ENCODE results near the gene TTC32.
"Not testable (repeated sequence)": the region's sequence is repeated elsewhere in the genome, so short reads cannot be mapped to it uniquely, and the experiment has no call there.

The TTC32 gene

DNA sequence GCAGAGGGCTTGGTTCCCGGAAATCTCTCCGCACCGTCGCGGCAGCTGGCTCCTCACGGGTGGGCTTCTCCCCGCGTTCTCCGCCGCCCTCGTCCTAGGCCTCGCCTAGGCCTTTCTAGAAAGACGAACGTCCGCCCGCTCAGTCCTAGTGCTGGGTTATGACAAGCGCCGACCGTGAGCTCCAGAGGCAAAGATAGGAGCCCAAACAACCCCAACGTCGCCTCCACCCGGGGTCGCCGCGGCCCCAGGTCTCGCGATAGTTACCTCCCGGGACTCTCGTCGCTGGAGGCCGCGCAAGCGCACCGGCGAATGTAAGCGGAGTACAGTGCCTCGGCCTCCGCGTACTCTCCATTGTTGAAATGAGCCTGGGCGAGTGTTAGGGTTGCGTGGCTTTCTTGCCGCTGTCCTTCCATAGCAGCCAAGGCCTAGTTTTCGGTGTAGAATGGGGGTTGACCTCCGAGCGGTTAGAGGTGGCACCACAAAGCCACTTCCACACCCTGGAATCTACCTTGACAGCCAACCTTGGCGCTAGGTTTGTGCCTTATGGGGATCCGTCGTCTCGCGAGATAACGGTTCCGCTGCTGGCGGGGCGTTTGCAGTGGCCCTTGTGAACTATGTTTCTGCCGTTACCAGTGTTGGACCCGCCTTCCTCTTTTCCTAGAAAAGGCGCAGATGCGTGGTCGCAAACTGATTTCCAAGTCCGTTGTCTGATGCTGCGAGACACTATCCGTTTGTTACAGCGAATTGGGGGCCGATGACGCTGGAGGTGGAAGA, at the start of gene TTC32:
TSS of gene TTC32 (minus strand) at position 542 of the 774 bp plus-strand sequence. CDS start at position 413, 129 bp downstream.
- peak; percentile 93 for DNase-seq (ENCODE audit: low spot score)

- no peak for DNase-seq (ENCODE audit: low spot score)
These were observed 47.3 kb upstream of the TTC32 start for GRCh38 chr2:19949071-19949470.

DNA sequence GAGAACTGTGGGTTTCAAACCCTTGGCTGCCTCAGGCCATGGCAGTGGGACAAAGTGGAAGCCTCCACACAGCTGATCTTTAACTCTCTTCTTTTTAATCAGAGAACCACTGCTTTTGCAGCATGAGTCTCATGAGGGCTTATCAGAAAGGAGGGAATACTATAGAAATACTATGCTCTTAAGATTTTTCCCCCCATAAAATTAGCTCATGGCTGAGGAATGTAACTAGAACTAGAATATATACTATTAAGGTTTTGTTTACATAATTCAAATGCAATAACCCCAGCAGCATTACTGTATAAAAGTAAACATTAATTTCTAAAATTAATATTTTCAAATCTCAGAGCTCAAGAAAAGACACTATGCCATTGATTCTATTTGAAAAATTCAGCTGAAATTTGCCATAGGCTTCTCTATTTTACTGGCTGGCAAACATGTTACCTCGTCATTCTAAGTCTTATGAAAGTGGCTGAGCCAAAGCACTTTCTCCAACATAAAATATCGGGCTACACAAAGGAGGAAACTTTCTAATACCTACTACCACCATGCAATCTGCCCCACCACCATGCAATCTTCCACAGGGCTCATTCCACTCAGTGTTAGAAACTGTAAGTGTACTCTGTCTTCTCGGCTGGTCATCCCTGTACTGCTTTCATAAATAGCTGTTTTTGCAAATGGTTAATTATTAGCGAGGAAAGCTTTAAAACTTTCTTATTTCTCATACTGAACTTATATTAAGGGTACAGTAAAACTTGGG, 45.6 kb upstream of the TTC32 start:
- no peak for DNase-seq (ENCODE audit: low spot score)

- DNase-seq (ENCODE audit: low spot score), result no peak
These were observed 42.5 kb upstream of the TTC32 start for GRCh38 chr2:19944205-19944845.

- no peak for DNase-seq (ENCODE audit: low spot score)
These were observed 41.4 kb upstream of the TTC32 start for GRCh38 chr2:19943189-19943588.

GRCh38 chr2:19942199-19942598, 40.4 kb upstream of the TTC32 start:
- DNase-seq (ENCODE audit: low spot score), result no peak

GRCh38 chr2:19937004-19937403, 35.2 kb upstream of the TTC32 start:
- DNase-seq (ENCODE audit: low spot score), result no peak

DNA sequence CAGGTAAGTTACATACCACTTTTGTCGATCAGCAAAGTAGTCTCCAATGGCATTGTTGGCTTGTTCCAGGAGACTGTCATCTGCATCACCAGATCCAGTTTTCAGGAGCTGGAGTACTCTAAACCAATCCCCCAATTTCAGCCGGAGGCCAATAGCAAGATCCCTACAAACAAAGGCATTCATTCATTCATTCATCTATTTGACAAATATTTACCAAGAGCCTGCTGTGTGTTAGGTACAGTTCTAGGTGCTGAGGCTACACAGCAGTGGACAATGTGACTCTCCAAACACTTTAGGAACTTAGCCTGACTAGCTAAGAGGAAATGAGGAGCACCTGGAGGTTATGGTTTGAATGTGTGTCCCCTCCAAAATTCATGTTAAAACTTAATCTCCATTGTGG, 34.4 kb upstream of the TTC32 start:
- no peak for DNase-seq (ENCODE audit: low spot score)

DNA sequence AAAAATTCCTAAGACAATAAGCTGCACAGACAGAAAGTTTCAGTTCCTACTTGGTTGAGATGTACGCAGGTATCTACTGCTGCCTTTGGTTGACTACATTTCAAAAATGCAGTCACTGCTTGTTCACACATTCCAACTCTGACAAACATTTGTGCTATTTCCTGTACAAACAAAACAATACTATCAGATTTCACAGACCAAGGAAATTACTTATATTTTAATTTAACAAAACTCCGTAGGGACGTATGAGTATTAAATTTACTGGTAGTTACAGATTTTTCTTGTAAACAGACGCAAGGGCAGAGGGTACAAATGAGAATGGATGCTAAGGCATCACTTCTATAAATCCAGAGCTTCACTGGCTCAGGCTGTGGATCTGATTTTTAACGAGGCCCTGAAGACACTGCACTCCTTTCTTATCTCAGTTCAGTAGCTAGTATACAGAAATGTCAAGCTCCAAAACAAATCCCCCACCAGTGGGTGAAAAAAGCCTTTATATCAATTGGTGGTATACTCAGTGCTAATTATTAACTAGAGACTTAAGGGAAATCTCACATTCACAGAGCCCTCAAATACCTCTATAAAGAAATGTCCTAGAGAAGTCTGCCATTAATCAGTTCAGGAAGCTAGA, 31.7 kb upstream of the TTC32 start:
- DNase-seq (ENCODE audit: low spot score), result no peak

DNA sequence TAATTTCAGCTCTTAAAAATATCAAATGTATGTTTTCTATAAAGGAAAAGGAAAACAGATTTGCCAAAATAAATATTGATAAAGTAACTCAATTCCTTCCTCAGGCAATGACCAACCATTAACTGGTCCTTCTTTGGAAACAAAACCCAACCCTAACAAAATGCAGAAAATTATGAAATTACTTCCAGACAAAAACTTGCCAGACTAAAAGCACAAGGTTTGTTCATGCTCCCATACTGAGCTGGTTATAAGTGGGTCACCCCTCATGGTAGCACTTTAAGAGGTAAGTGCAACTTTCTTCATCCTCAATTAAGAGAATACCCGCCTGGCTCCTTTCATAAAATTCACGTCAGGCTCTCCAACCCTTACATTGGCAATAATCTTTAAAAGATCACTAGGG, 31.1 kb upstream of the TTC32 start:
- DNase-seq (ENCODE audit: low spot score), result no peak

- no peak for DNase-seq (ENCODE audit: low spot score)
These were observed 27.4 kb upstream of the TTC32 start for GRCh38 chr2:19929226-19929625.

DNA sequence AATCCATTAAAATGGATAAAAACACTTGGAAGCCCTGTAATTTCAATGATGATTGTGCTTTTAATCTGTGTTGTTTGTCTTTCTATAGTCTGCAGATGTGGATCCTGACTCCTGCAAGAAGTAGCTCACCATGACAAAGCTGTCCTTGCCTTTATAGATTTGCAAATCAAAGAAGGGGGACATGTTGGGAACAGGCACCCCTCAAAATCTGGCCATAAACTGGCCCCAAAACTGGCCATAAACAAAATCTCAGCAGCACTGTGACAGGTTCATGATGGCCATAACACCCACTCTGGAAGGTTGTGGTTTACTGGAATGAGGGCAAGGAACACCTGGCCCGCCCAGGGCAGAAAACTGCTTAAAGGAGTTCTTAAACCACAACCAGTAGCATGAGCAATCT, 26.0 kb upstream of the TTC32 start:
- not testable (repeated sequence) for DNase-seq (ENCODE audit: low spot score)

DNA sequence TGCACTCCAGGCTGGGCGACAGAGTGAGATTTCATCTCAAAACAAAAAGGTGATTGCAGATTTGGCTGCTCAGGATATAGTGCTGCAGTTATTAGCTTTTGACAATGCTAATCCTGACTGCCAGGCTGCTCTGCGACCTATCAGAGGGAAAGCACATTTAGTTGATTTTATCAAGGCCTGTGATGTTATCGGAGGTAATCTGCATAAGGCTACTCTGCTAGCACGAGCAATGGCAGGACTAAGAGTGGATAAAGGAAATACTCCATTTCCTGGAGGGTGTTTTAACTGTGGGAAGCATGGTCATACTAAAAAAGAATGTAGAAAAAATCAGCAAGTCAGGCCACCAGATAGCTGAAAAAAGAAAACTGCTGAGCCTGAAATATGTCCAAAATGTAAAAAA, 22.7 kb upstream of the TTC32 start:
- not testable (repeated sequence) for DNase-seq (ENCODE audit: low spot score)

- DNase-seq (ENCODE audit: low spot score), result not testable (repeated sequence)
These were observed 20.4 kb upstream of the TTC32 start for GRCh38 chr2:19922188-19922587.

- DNase-seq (ENCODE audit: low spot score), result no peak
These were observed 14.7 kb upstream of the TTC32 start for GRCh38 chr2:19916385-19916950.

- DNase-seq (ENCODE audit: low spot score), result no peak
These were observed 12.6 kb upstream of the TTC32 start for GRCh38 chr2:19914266-19914975.

GRCh38 chr2:19911808-19912509, 10.2 kb upstream of the TTC32 start:
- DNase-seq (ENCODE audit: low spot score), result no peak

DNA sequence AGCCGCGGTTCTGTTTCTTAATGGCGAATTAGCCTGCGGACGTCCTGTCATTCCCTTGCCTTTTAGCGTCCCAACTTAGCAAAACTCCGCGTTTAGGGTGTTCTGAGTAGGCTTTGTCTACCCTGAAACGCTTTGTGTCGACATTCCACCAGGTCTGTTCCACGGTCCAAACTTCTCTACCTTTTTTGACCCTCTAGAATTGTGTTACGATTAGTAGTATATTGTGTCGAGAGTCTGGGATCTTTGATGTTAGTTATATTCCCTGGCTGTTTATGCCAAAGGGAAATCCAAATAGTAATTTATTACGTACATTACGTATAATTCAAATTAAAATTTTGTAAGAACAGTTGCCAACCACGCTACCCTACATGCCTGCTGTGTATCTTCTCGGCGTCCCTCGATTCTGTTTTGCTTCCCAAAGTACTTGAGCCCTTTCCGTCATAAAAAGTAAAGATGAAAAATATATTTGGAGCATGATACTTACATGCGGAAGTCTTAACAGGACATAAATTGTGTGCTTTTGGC, 495 bp upstream of the TTC32 start:
- no peak for DNase-seq (ENCODE audit: low spot score)

DNA sequence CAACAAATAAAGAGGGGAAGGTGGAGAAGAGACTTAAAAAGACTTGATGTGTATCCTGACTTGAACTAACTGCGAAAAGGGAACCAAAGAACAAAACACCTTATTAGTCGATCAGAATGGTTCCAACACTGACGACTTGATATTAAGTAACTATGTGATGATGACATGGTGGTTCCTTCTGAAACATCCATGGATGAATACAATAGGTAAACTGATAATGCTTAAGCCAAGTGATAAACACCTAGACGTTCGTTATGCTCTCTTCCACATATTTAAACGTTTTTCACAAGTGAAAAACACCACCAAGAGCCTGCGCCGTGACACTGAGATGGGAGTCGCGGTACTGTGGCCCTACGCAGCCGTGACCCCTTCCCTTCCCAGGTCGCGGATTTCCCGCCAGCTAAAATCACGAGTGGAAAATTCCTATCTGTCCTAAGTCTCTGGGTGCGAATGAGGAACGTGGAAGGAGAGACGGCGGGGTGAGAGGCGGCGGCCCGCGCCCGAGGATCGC, 797 bp downstream of the TTC32 start:
- peak; percentile 16 for DNase-seq (ENCODE audit: low spot score)

All from germinal center (tissue), 1 donor.